Measurements from ENCODE around the gene NCOA3.
"Not testable (repeated sequence)": the region's sequence is repeated elsewhere in the genome, so short reads cannot be mapped to it uniquely, and the experiment has no call there.

NCOA3 gene

GRCh38 chr20:47501116-47501481, 588 bp upstream of the NCOA3 start:
- no peak for DNase-seq (ENCODE audit: low read depth)

GRCh38 chr20:47502271-47503239, 868 bp downstream of the NCOA3 start:
- no peak for DNase-seq (ENCODE audit: low read depth)

GRCh38 chr20:47503685-47504084, 2.0 kb downstream of the NCOA3 start:
- no peak for DNase-seq (ENCODE audit: low read depth)

GRCh38 chr20:47506335-47506734, 4.6 kb downstream of the NCOA3 start:
- no peak for DNase-seq (ENCODE audit: low read depth)

GRCh38 chr20:47506850-47507249, 5.2 kb downstream of the NCOA3 start:
- DNase-seq (ENCODE audit: low read depth), result no peak

GRCh38 chr20:47507275-47507981, 5.7 kb downstream of the NCOA3 start:
- DNase-seq (ENCODE audit: low read depth), result not testable (repeated sequence)

GRCh38 chr20:47508278-47508677, 6.6 kb downstream of the NCOA3 start:
- no peak for DNase-seq (ENCODE audit: low read depth)

- no peak for DNase-seq (ENCODE audit: low read depth)
Observed at GRCh38 chr20:47509104-47509661, 7.5 kb downstream of the NCOA3 start.

GRCh38 chr20:47509685-47510084, 8.0 kb downstream of the NCOA3 start:
- no peak for DNase-seq (ENCODE audit: low read depth)

- DNase-seq (ENCODE audit: low read depth), result no peak
Observed at GRCh38 chr20:47515843-47516242, 14.2 kb downstream of the NCOA3 start.

- DNase-seq (ENCODE audit: low read depth), result no peak
Observed at GRCh38 chr20:47521059-47521808, 19.5 kb downstream of the NCOA3 start.

- no peak for DNase-seq (ENCODE audit: low read depth)
Observed at GRCh38 chr20:47524015-47524784, 22.5 kb downstream of the NCOA3 start.

- DNase-seq (ENCODE audit: low read depth), result no peak
Observed at GRCh38 chr20:47527004-47527800, 25.5 kb downstream of the NCOA3 start.

GRCh38 chr20:47529840-47530239, 28.2 kb downstream of the NCOA3 start:
- DNase-seq (ENCODE audit: low read depth), result no peak

GRCh38 chr20:47531458-47531857, 29.8 kb downstream of the NCOA3 start:
- no peak for DNase-seq (ENCODE audit: low read depth)

GRCh38 chr20:47532002-47532401, 30.3 kb downstream of the NCOA3 start:
- DNase-seq (ENCODE audit: low read depth), result no peak

- DNase-seq (ENCODE audit: low read depth), result no peak
Observed at GRCh38 chr20:47533518-47534062, 31.9 kb downstream of the NCOA3 start.

GRCh38 chr20:47534405-47534804, 32.7 kb downstream of the NCOA3 start:
- no peak for DNase-seq (ENCODE audit: low read depth)

- no peak for DNase-seq (ENCODE audit: low read depth)
Observed at GRCh38 chr20:47535088-47535487, 33.4 kb downstream of the NCOA3 start.

- DNase-seq (ENCODE audit: low read depth), result no peak
Observed at GRCh38 chr20:47535994-47536393, 34.3 kb downstream of the NCOA3 start.

All from activated T-cell treated with anti-CD3 and anti-CD28 coated beads for 48 hours (primary cell).